ENCODE measurements around the gene PRH2.

GRCh38 chr12:10896854-10897253 is 32.2 kb upstream of the PRH2 start:
- TF ChIP-seq REST (IDR thresholded peaks at IDR 0.05; ENCODE audit: low read depth) (no peak), EP300 (IDR thresholded peaks at IDR 0.05; ENCODE audit: borderline replicate concordance) (no peak), TAF1 (IDR thresholded peaks at IDR 0.05; ENCODE audit: low read depth) (no peak), RAD21 (IDR thresholded peaks at IDR 0.05; ENCODE audit: low read depth) (no peak), MAX (IDR thresholded peaks at IDR 0.05) (no peak), NFIC (IDR thresholded peaks at IDR 0.05) (no peak), ZBTB7A (IDR thresholded peaks at IDR 0.05; ENCODE audit: low read depth) (no peak), TCF12 (IDR thresholded peaks at IDR 0.05; ENCODE audit: low read depth) (no peak), YY1 (IDR thresholded peaks at IDR 0.05; ENCODE audit: low read depth) (no peak), CEBPB (IDR thresholded peaks at IDR 0.05) (no peak)

Measured in Ishikawa (cell line).